ENCODE measurements around the gene TIE1.
A peak's percentile ranks its signal among the peaks of the same experiment; 100 is the strongest.
"Not testable (repeated sequence)": the region's sequence is repeated elsewhere in the genome, so short reads cannot be mapped to it uniquely, and the experiment has no call there.

Gene TIE1

DNA sequence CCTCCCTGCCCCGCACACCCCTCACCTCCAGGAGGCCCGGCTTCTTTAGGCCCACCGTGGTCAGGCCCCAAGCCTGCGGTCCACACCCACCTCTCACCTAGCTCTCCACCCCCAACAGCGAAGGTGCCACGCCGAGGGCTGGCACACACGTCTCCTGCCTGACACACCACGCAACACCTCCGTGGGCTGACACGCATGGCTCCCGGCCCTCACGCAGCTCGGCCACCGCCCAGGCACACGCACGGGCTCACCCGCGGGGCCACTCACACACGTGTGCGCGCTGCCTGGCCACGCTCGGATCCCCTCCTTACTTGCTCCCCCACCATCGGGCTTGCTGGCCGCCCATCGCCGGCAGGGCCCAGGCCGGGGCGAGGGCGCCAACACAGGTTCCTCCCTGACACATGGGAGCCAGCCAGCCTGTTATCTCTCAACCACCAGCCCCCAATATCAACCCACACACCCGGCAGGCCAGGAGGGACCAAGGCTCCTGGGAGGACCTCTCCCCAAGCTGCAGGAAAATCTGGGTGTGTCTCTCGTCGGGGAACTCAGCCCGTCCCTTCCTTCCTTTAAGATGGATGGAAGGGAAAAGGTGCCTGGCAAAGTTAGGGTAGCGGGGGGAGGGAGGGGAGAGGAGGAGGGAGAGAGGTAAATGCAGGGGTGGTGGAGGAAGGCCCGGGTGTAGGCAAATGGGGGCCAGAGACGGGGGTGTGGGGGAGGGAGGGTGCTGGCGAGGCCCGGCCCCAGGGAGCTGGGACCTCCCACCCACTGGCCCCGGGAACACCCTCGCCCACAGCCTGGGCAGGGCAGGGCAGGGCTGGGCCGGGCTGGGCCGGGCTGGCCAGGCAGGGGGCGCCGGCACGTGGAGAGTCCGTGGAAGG lies 66.5 kb downstream of the TIE1 start:
- Histone ChIP-seq H3K4me1 (ENCODE audit: control insufficient read depth, insufficient read depth, low read length) (peaks cover 18% of the 10 kb centered on the region), H3K27ac (ENCODE audit: low read depth, low read length) (peak overlapping the region; percentile 22; the same call in 1 of the 2 replicates)

DNA sequence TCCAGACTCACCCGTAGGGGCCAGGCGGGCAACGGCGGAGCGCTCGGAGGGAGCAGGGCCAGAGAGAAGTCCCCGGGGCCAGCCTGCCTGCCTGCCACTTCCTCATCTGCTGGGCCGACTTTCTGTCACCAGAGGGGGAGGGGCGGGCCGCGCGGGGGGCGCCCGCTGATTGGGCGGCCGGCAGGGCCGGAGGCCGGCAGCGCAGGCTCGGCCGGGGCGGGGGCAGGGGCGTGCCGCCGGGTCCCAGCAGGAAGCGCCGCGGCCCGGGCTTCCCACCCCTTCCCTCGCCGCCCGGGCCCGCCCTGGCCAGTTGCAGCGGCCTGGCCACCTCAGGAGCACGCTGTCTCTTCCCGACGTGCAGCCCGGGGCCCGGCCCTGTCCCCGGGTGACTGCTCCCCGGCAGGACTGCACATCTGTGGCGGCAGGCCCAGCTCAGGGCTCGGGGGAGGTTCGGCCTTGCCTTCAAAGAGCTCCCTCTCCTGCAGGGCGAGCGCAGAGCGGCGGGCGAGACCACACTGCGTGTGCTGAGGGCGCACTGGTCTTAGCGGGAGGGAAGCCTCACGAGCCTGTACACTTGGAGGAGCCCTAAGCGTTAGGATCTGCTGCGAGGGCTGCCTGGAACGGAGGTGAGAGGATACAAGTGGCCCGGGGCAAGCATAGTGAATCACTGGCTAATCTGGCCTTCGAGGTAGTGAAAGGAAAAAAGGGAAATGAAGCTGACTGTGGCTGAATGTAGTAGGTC lies 67.3 kb downstream of the TIE1 start, which contains the start of gene ELOVL1:
Gene ELOVL1 (minus strand): TSS at position 108 of the 742 bp plus-strand sequence. CDS start 2,402 bp downstream, outside the sequence.
- Histone ChIP-seq H3K27ac (ENCODE audit: low read depth, low read length) (peak within 1 kb of the TSS; percentile 35; the same call in 1 of the 2 replicates), H3K4me1 (ENCODE audit: control insufficient read depth, insufficient read depth, low read length) (peaks cover 18% of the 10 kb centered on the region), H3K9ac (ENCODE audit: low read length) (peak within 1 kb of the TSS; percentile 87), H3K4me3 (ENCODE audit: low read depth, low read length) (peak within 1 kb of the TSS; percentile 69), H3K27me3 (ENCODE audit: control insufficient read depth, insufficient read depth, low read length) (no peaks in the 10 kb centered on the region), H3K36me3 (ENCODE audit: control insufficient read depth, insufficient read depth, low read length) (peaks cover 26% of the 10 kb centered on the region), H3K9me3 (ENCODE audit: control insufficient read depth, insufficient read depth, low read depth, low read length) (no peaks in the 10 kb centered on the region)

More for the DNA sequence above, 66.5 kb downstream of the TIE1 start:
- Histone ChIP-seq H3K36me3 (ENCODE audit: control insufficient read depth, insufficient read depth, low read length) (peaks cover 34% of the 10 kb centered on the region), H3K9ac (ENCODE audit: low read length) (peak overlapping the region; percentile 72), H3K9me3 (ENCODE audit: control insufficient read depth, insufficient read depth, low read depth, low read length) (no peaks in the 10 kb centered on the region), H3K4me3 (ENCODE audit: low read depth, low read length) (peak overlapping the region; percentile 69), H3K27me3 (ENCODE audit: control insufficient read depth, insufficient read depth, low read length) (no peaks in the 10 kb centered on the region)

DNA sequence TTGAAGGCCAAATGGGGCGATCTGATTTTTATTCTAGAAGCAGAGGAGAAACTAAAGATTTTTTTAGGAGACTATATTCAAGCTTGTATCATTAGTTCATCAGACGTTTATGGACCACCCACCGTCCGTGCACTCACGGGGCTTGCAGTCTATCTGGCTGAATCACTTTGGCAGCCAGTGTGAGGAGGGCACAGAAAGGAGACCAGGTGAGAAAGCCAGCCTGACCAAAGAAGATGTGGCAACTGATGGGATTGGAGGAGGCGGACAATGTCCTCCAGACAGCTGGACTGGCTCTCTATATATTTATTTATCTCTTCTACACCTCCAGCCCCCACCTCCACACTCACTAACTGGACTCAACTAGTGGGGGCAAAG lies 67.9 kb downstream of the TIE1 start:
- Histone ChIP-seq H3K4me1 (ENCODE audit: control insufficient read depth, insufficient read depth, low read length) (peaks cover 18% of the 10 kb centered on the region), H3K27me3 (ENCODE audit: control insufficient read depth, insufficient read depth, low read length) (no peaks in the 10 kb centered on the region), H3K36me3 (ENCODE audit: control insufficient read depth, insufficient read depth, low read length) (peaks cover 20% of the 10 kb centered on the region), H3K27ac (ENCODE audit: low read depth, low read length) (peak overlapping the region; percentile 35; the same call in 1 of the 2 replicates), H3K9me3 (ENCODE audit: control insufficient read depth, insufficient read depth, low read depth, low read length) (no peaks in the 10 kb centered on the region), H3K4me3 (ENCODE audit: low read depth, low read length) (peak overlapping the region; percentile 69), H3K9ac (ENCODE audit: low read length) (peak overlapping the region; percentile 87)

DNA sequence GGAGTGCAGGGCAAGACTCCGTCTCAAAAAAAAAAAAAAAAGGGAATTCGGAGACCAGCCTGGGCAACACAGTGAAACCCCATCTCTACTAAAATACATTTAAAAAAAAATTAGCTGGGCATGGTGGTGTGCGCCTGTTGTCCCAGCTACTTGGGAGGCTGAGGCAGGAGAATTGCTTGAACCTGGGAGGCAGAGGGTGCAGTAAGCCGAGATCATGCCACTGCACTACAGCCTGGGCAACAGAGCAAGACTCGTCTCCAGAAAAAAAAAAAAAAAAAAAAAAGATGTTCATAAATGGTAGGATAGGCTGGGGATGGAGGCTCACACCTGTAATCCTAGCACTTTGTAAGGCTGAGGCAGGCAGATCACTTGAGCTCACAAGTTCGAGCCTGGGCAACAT lies 69.0 kb downstream of the TIE1 start:
- not testable (repeated sequence) for H3K36me3 ChIP-seq (ENCODE audit: control insufficient read depth, insufficient read depth, low read length); H3K27me3 ChIP-seq (ENCODE audit: control insufficient read depth, insufficient read depth, low read length); H3K4me3 ChIP-seq (ENCODE audit: low read depth, low read length); H3K27ac ChIP-seq (ENCODE audit: low read depth, low read length); H3K9ac ChIP-seq (ENCODE audit: low read length); H3K9me3 ChIP-seq (ENCODE audit: control insufficient read depth, insufficient read depth, low read depth, low read length)
- peaks cover 18% of the 10 kb centered on the region for H3K4me1 ChIP-seq (ENCODE audit: control insufficient read depth, insufficient read depth, low read length)

DNA sequence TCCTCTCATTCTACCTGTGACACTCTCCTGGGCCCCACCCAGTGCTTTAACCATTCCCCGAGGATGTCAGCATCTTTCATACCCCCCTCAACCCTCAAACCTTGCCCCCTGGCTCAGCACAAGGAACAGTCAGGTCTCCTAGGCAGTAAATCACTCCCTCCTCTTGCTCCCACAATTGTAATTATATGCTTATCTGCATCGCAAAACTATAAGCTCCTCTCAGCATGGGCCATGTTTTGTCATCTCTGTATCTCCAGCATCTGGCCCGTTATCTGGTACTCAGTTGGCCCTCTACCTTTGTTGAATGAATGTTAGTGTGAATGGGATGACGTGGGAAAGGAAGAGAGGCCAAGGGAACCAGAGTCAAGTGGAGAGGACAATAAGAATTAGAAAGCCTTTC lies 69.8 kb downstream of the TIE1 start:
- Histone ChIP-seq H3K9ac (ENCODE audit: low read length) (no peak overlapping the region), H3K27me3 (ENCODE audit: control insufficient read depth, insufficient read depth, low read length) (no peaks in the 10 kb centered on the region), H3K4me3 (ENCODE audit: low read depth, low read length) (no peak overlapping the region), H3K27ac (ENCODE audit: low read depth, low read length) (no peak overlapping the region), H3K4me1 (ENCODE audit: control insufficient read depth, insufficient read depth, low read length) (peaks cover 17% of the 10 kb centered on the region), H3K36me3 (ENCODE audit: control insufficient read depth, insufficient read depth, low read length) (peaks cover under 1% of the 10 kb centered on the region; the same call in 1 of the 2 replicates), H3K9me3 (ENCODE audit: control insufficient read depth, insufficient read depth, low read depth, low read length) (no peaks in the 10 kb centered on the region)

DNA sequence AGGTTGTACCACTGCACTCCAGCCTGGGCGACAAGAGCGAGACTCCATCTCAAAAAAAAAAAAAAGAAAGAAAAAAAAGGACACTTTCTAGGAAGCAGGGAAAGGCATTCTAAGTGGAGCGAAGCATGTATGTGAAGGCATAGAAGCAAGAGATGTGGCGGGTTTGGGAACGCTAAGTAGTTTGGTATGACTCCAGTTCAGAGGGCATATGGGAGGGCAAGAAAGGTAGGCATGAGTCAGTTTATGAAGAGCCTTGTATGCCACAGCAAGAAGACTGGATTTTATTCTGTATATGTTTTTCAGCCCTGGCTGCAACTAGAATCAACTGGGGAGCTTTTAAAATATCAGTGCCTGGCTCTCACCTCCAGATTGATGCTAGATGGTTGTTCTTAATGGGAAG lies 71.4 kb downstream of the TIE1 start:
- H3K27me3 ChIP-seq (ENCODE audit: control insufficient read depth, insufficient read depth, low read length) = no peaks in the 10 kb centered on the region
- no peaks in the 10 kb centered on the region for H3K9me3 ChIP-seq (ENCODE audit: control insufficient read depth, insufficient read depth, low read depth, low read length)
- no peak overlapping the region for H3K27ac ChIP-seq (ENCODE audit: low read depth, low read length)
- H3K4me3 ChIP-seq (ENCODE audit: low read depth, low read length) = no peak overlapping the region
- no peak overlapping the region for H3K9ac ChIP-seq (ENCODE audit: low read length)
- no peaks in the 10 kb centered on the region for H3K36me3 ChIP-seq (ENCODE audit: control insufficient read depth, insufficient read depth, low read length)
- peaks cover 7% of the 10 kb centered on the region for H3K4me1 ChIP-seq (ENCODE audit: control insufficient read depth, insufficient read depth, low read length)
